Adrenal gland (tissue), 5 donors: ENCODE results near the gene YOD1.

Experiments
- POLR2A ChIP-seq, 2 donors: fragments of 450-650 bp; IDR thresholded peaks; one replicate each; pipeline ENCODE4 v1.6.1; 2017; ENCODE audit warnings: antibody characterized with exemption in 2 of 2, mild to moderate bottlenecking in 2 of 2, moderate library complexity in 1 of 2
- TF ChIP-seq, protein P1 (sequence below), 6 experiments: fragments of 450-650 bp in 4 of 6; fragments of 200-600 bp in 2 of 6; sonication (generic) in 1 of 6; IDR thresholded peaks; 1 replicate in 5 of 6; 2 replicates in 1 of 6; pipeline versions ENCODE4 v1.5.1 to v1.8.0; 2016 to 2021; ENCODE audit warnings: antibody characterized with exemption in 6 of 6, mild to moderate bottlenecking in 2 of 6, moderate library complexity in 1 of 6
- donor health status: DM: no; HTN: no; CAD: no.

DNA sequence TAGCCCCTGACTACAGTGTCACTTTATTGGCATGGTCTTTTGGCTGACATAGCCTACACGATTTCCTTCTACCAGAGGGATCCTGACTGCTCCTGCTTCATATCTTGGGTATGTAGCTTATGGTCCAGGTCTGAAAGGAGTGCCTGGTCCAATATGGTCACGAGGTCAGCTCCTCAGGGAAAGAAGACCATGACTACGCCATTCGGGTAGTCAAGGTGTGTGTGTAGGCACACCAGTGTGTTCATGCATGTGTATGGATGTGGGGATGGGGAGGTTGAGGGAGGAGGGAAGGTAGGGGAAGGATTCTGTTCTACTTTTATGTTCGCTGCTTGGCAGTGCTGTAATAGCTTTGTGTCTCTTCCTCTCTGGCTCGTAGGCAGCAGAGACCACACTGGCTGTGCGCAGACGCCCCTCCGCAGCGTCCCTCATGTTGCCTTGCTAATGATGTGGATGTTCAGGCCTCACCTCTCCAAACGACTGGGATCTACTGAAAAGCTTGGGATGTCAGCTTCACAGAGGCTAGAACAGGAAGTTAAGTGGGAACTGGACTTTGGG lies 27.6 kb upstream of the YOD1 start:
- TF ChIP-seq, protein P1, sequence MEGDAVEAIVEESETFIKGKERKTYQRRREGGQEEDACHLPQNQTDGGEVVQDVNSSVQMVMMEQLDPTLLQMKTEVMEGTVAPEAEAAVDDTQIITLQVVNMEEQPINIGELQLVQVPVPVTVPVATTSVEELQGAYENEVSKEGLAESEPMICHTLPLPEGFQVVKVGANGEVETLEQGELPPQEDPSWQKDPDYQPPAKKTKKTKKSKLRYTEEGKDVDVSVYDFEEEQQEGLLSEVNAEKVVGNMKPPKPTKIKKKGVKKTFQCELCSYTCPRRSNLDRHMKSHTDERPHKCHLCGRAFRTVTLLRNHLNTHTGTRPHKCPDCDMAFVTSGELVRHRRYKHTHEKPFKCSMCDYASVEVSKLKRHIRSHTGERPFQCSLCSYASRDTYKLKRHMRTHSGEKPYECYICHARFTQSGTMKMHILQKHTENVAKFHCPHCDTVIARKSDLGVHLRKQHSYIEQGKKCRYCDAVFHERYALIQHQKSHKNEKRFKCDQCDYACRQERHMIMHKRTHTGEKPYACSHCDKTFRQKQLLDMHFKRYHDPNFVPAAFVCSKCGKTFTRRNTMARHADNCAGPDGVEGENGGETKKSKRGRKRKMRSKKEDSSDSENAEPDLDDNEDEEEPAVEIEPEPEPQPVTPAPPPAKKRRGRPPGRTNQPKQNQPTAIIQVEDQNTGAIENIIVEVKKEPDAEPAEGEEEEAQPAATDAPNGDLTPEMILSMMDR (IDR thresholded peaks at IDR 0.05), result no peak
- TF ChIP-seq POLR2A (IDR thresholded peaks at IDR 0.05), result no peak
